Adipocyte (in vitro differentiated cells): ENCODE measurements around the gene ESPNL.
"Not testable (repeated sequence)": the region's sequence is repeated elsewhere in the genome, so short reads cannot be mapped to it uniquely, and the experiment has no call there.

ENCODE experiments used
- DNase-seq: peaks from one replicate; pipeline ENCODE4 v3.0.0-alpha.2; 2015; ENCODE audit warnings: low read depth
- H3K27me3 ChIP-seq: replicated peaks from 2 replicates; pipeline ENCODE4 v1.7.0; 2013; ENCODE audit warnings: mild to moderate bottlenecking, low read length, moderate library complexity; ENCODE audit not compliant: control insufficient read depth, insufficient read depth
- H3K36me3 ChIP-seq: 2 replicates; pipeline ENCODE4 v1.7.0; 2013; ENCODE audit warnings: low read length, mild to moderate bottlenecking, moderate library complexity; ENCODE audit not compliant: control insufficient read depth, insufficient read depth, severe bottlenecking
- H3K4me1 ChIP-seq: 2 replicates; pipeline ENCODE4 v1.7.0; 2013; ENCODE audit warnings: mild to moderate bottlenecking, low read length, moderate library complexity; ENCODE audit not compliant: control insufficient read depth, insufficient read depth
- H3K4me3 ChIP-seq: 2 replicates; pipeline ENCODE4 v1.7.0; 2013; ENCODE audit warnings: mild to moderate bottlenecking, low read length, moderate library complexity
- H3K9ac ChIP-seq: 2 replicates; pipeline ENCODE4 v1.7.0; 2013; ENCODE audit warnings: mild to moderate bottlenecking, low read length, moderate library complexity
- H3K9me3 ChIP-seq: 2 replicates; pipeline ENCODE4 v1.7.0; 2013; ENCODE audit warnings: mild to moderate bottlenecking, low read length, moderate library complexity; ENCODE audit not compliant: control insufficient read depth

Gene ESPNL

GRCh38 chr2:238168196-238169047, 68.3 kb downstream of the ESPNL start:
- peaks cover 49% of the 10 kb centered on the region for H3K4me1 ChIP-seq

GRCh38 chr2:238169048-238169707, 69.0 kb downstream of the ESPNL start:
- DNase-seq = peak; percentile 93
- Histone ChIP-seq H3K36me3 (peaks cover 39% of the 10 kb centered on the region), H3K9me3 (no peaks in the 10 kb centered on the region)

More at GRCh38 chr2:238168196-238169047, 68.3 kb downstream of the ESPNL start:
- DNase-seq = no peak
- no peaks in the 10 kb centered on the region for H3K27me3 ChIP-seq
- H3K4me3 ChIP-seq = peak overlapping the region; percentile 79
- H3K9ac ChIP-seq = peak overlapping the region; percentile 47
- no peaks in the 10 kb centered on the region for H3K9me3 ChIP-seq
- peaks cover 31% of the 10 kb centered on the region for H3K36me3 ChIP-seq

GRCh38 chr2:238169708-238170251, 69.6 kb downstream of the ESPNL start:
- Histone ChIP-seq H3K9ac (peak overlapping the region; percentile 84), H3K4me3 (peak overlapping the region; percentile 79), H3K27me3 (no peaks in the 10 kb centered on the region), H3K36me3 (peaks cover 45% of the 10 kb centered on the region), H3K9me3 (no peaks in the 10 kb centered on the region), H3K4me1 (peaks cover 49% of the 10 kb centered on the region)
- peak; percentile 97 for DNase-seq

More at GRCh38 chr2:238169048-238169707, 69.0 kb downstream of the ESPNL start:
- Histone ChIP-seq H3K4me3 (peak overlapping the region; percentile 79), H3K27me3 (no peaks in the 10 kb centered on the region), H3K9ac (peak overlapping the region; percentile 84), H3K4me1 (peaks cover 49% of the 10 kb centered on the region)

GRCh38 chr2:238170386-238171071, 70.4 kb downstream of the ESPNL start:
- H3K36me3 ChIP-seq = peaks cover 52% of the 10 kb centered on the region

GRCh38 chr2:238171072-238171431, 70.9 kb downstream of the ESPNL start:
- peaks cover 49% of the 10 kb centered on the region for H3K4me1 ChIP-seq
- not testable (repeated sequence) for H3K4me3 ChIP-seq, DNase-seq, H3K27me3 ChIP-seq, H3K9me3 ChIP-seq, H3K9ac ChIP-seq
- H3K36me3 ChIP-seq = peaks cover 53% of the 10 kb centered on the region

More at GRCh38 chr2:238170386-238171071, 70.4 kb downstream of the ESPNL start:
- peaks cover 49% of the 10 kb centered on the region for H3K4me1 ChIP-seq
- peak overlapping the region; percentile 61 for H3K4me3 ChIP-seq
- DNase-seq = no peak
- no peaks in the 10 kb centered on the region for H3K9me3 ChIP-seq
- H3K27me3 ChIP-seq = no peaks in the 10 kb centered on the region
- H3K9ac ChIP-seq = peak overlapping the region; percentile 61

GRCh38 chr2:238171575-238172187, 71.5 kb downstream of the ESPNL start:
- Histone ChIP-seq H3K4me3 (no peak overlapping the region), H3K9ac (no peak overlapping the region), H3K4me1 (peaks cover 49% of the 10 kb centered on the region), H3K9me3 (no peaks in the 10 kb centered on the region), H3K27me3 (no peaks in the 10 kb centered on the region), H3K36me3 (peaks cover 56% of the 10 kb centered on the region)
- DNase-seq = peak; percentile 65

GRCh38 chr2:238172439-238172838, 72.3 kb downstream of the ESPNL start:
- Histone ChIP-seq H3K9me3 (no peaks in the 10 kb centered on the region), H3K4me3 (no peak overlapping the region), H3K4me1 (peaks cover 44% of the 10 kb centered on the region), H3K9ac (no peak overlapping the region), H3K27me3 (no peaks in the 10 kb centered on the region), H3K36me3 (peaks cover 63% of the 10 kb centered on the region)
- DNase-seq = no peak

GRCh38 chr2:238173692-238174091, 73.6 kb downstream of the ESPNL start:
- H3K4me1 ChIP-seq = peaks cover 32% of the 10 kb centered on the region
- DNase-seq = no peak
- H3K27me3 ChIP-seq = no peaks in the 10 kb centered on the region
- no peaks in the 10 kb centered on the region for H3K9me3 ChIP-seq
- no peak overlapping the region for H3K4me3 ChIP-seq
- H3K36me3 ChIP-seq = peaks cover 71% of the 10 kb centered on the region
- H3K9ac ChIP-seq = no peak overlapping the region

GRCh38 chr2:238174291-238174690, 74.2 kb downstream of the ESPNL start:
- no peaks in the 10 kb centered on the region for H3K27me3 ChIP-seq
- peaks cover 26% of the 10 kb centered on the region for H3K4me1 ChIP-seq
- peaks cover 77% of the 10 kb centered on the region for H3K36me3 ChIP-seq
- DNase-seq = no peak
- no peak overlapping the region for H3K4me3 ChIP-seq
- H3K9ac ChIP-seq = no peak overlapping the region
- H3K9me3 ChIP-seq = no peaks in the 10 kb centered on the region

- Histone ChIP-seq H3K4me3 (no peak overlapping the region), H3K36me3 (peaks cover 82% of the 10 kb centered on the region), H3K27me3 (no peaks in the 10 kb centered on the region), H3K4me1 (peaks cover 22% of the 10 kb centered on the region), H3K9ac (no peak overlapping the region), H3K9me3 (no peaks in the 10 kb centered on the region)
- no peak for DNase-seq
Measured at GRCh38 chr2:238174701-238175100, 74.6 kb downstream of the ESPNL start.
